CD4-positive, alpha-beta memory T cell (primary cell): Measurements from ENCODE around the gene TASL. TPM values are rescaled to one million over a fixed set of nuclear protein-coding genes. Genes with fewer than 3 reads are reported as not detected.
"Not testable (repeated sequence)": the region's sequence is repeated elsewhere in the genome, so short reads cannot be mapped to it uniquely, and the experiment has no call there.

ENCODE experiments used
- CTCF ChIA-PET: fragments of 350-600 bp; sonication (Branson Sonifier 250); formaldehyde crosslinking; loops from one replicate; lab custom pipeline; 2021; ENCODE audit warnings: inconsistent platforms; ENCODE audit not compliant: partially characterized antibody; lab: Charles Lee
- POLR2A ChIA-PET: fragments of 350-600 bp; sonication (Branson Sonifier 250); formaldehyde crosslinking; loops from one replicate; lab custom pipeline; 2021; ENCODE audit not compliant: partially characterized antibody; lab: Charles Lee
- DNase-seq, 5 donors: peaks; one replicate each; pipeline versions ENCODE4 v3.0.0 to v3.0.0-alpha.2; 2020 to 2022; ENCODE audit warnings: mixed read lengths in 1 of 5
- H3K27ac ChIP-seq: one replicate; pipeline ENCODE4 v1.7.0; 2013; ENCODE audit warnings: low read depth, low read length
- H3K27me3 ChIP-seq: 2 replicates; pipeline ENCODE4 v1.7.0; 2013; ENCODE audit warnings: mild to moderate bottlenecking, low read length, moderate library complexity; ENCODE audit not compliant: insufficient read depth
- H3K36me3 ChIP-seq: 2 replicates; pipeline ENCODE4 v1.7.0; 2013; ENCODE audit warnings: mild to moderate bottlenecking, low read length, moderate library complexity; ENCODE audit not compliant: insufficient read depth
- H3K4me1 ChIP-seq: 2 replicates; pipeline ENCODE4 v1.7.0; 2013; ENCODE audit warnings: mild to moderate bottlenecking, low read length, moderate library complexity; ENCODE audit not compliant: insufficient read depth
- H3K4me3 ChIP-seq, 2 donors: one replicate each; pipeline ENCODE4 v1.7.0; 2013; ENCODE audit warnings: low read length in 2 of 2, mild to moderate bottlenecking in 1 of 2
- H3K9me3 ChIP-seq, 2 donors: one replicate each; pipeline ENCODE4 v1.7.0; 2013; ENCODE audit warnings: low read length in 2 of 2, control low read depth in 1 of 2; ENCODE audit not compliant: control insufficient read depth in 1 of 2
- H3K27ac Mint-ChIP-seq, 7 donors: one replicate each; pipeline ENCODE4 v1.8.0; 2020 to 2021; ENCODE audit warnings: mixed read lengths in 7 of 7, mild to moderate bottlenecking in 6 of 7, inconsistent platforms in 3 of 7, moderate library complexity in 3 of 7
- H3K27me3 Mint-ChIP-seq, 2 donors: one replicate each; pipeline ENCODE4 v1.8.0; 2020 to 2021; ENCODE audit warnings: mixed read lengths in 2 of 2
- H3K36me3 Mint-ChIP-seq, 2 donors: one replicate each; pipeline ENCODE4 v1.8.0; 2020 to 2021; ENCODE audit warnings: mixed read lengths in 2 of 2, inconsistent platforms in 1 of 2, mild to moderate bottlenecking in 1 of 2
- H3K4me1 Mint-ChIP-seq, 4 donors: one replicate each; pipeline ENCODE4 v1.8.0; 2020 to 2021; ENCODE audit warnings: mixed read lengths in 4 of 4, mild to moderate bottlenecking in 1 of 4
- H3K4me3 Mint-ChIP-seq, 8 donors: one replicate each; pipeline ENCODE4 v1.8.0; 2020 to 2021; ENCODE audit warnings: mixed read lengths in 8 of 8, mild to moderate bottlenecking in 7 of 8, moderate library complexity in 6 of 8, inconsistent platforms in 3 of 8
- H3K9me3 Mint-ChIP-seq, 8 donors: one replicate each; pipeline ENCODE4 v1.8.0; 2020 to 2021; ENCODE audit warnings: mixed read lengths in 8 of 8, mild to moderate bottlenecking in 5 of 8, inconsistent platforms in 3 of 8, moderate library complexity in 1 of 8
- intact Hi-C: fragments of 100-400 bp; cut with micrococcal nuclease; formaldehyde crosslinking; loops from one replicate; pipeline ENCODE4 v1.15.1; 2023
- polyA plus RNA-seq, 2 donors: library from polyadenylated mRNA; unstranded; fragments of 300-500 nt; fragmentation: Illumina TruSeq; gene quantifications; one replicate each; pipeline ENCODE4 v1.2.3, GENCODE V29; 2021
- total RNA-seq, 2 experiments: library from RNA; stranded (reverse); gene quantifications; one replicate each; pipeline ENCODE4 v1.2.3, GENCODE V29; 2021

The TASL gene
- total and polyA plus RNA-seq, 4 experiments from 2014 or later = 1.7 to 3.7 (median 2.9) TPM

DNA sequence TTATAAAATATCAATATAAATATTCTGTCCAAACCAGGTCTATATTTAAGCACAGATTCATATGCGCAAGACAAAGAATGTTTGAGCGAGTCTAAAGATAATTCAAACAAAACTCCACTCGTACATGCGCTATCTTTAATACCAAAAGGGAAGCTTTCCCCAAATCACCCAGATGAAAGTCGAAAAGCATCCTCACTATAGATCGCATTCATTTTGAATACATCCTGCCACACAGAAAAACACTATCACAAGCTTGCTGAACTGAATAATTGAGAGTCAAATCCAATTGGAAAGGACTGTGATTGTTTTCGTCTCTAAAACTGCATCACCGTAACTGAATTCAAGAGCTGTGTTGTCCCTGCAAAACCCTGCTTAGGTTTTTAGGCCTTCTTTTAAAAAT is 685 bp downstream of the TASL start:
- no peak for DNase-seq
- Mint-ChIP-seq H3K4me3 (peak overlapping the region; percentile 79 to 93 (median 86)), H3K27me3 (no peaks in the 10 kb centered on the region), H3K36me3 (peaks cover 0 to 5% of the 10 kb centered on the region in 2 donors), H3K27ac (peak overlapping the region; percentile 65 to 91 (median 90)), H3K9me3 (no peaks in the 10 kb centered on the region), H3K4me1 (peaks cover 5 to 22% (median 12%) of the 10 kb centered on the region in 4 donors)
- no peaks in the 10 kb centered on the region for H3K27me3 ChIP-seq
- ChIA-PET POLR2A (interaction anchor here (1.0 kb wide), 1 partner anchor 11 kb away, joined by 3 read pairs; no protein-coding TSS in a partner anchor), CTCF (interaction anchor here (0.8 kb wide), 1 partner anchor 11 kb away, joined by 4 read pairs; no protein-coding TSS in a partner anchor)
- intact Hi-C loops = loop anchor here (2.0 to 5.0 kb wide), 2 partner anchors 75 to 312 kb away; partner anchors contain the start of genes GK and TAB3
- no peaks in the 10 kb centered on the region for H3K36me3 ChIP-seq
- peaks cover 5% of the 10 kb centered on the region for H3K4me1 ChIP-seq
- peak overlapping the region; percentile 53 for H3K27ac ChIP-seq
- H3K9me3 ChIP-seq = no peaks in the 10 kb centered on the region
- H3K4me3 ChIP-seq = peak overlapping the region in 1 of 2 donors; percentile 61

GRCh38 chrX:30573125-30573524 is 4.4 kb downstream of the TASL start:
- no peak overlapping the region for H3K4me3 ChIP-seq
- H3K27ac ChIP-seq = no peak overlapping the region
- H3K4me1 Mint-ChIP-seq = peaks cover 9 to 26% (median 12%) of the 10 kb centered on the region in 4 donors
- H3K9me3 Mint-ChIP-seq = peaks cover 0 to 1% (median 0%) of the 10 kb centered on the region in 8 donors
- DNase-seq = no peak
- H3K4me3 Mint-ChIP-seq = no peak overlapping the region
- ChIA-PET POLR2A (no interaction called here), CTCF (no interaction called here)
- no peaks in the 10 kb centered on the region for H3K27me3 Mint-ChIP-seq
- H3K4me1 ChIP-seq = peaks cover 5% of the 10 kb centered on the region
- intact Hi-C loops = no loop called here
- H3K36me3 ChIP-seq = no peaks in the 10 kb centered on the region
- H3K36me3 Mint-ChIP-seq = peaks cover 0 to 5% of the 10 kb centered on the region in 2 donors
- H3K9me3 ChIP-seq = no peaks in the 10 kb centered on the region
- peak overlapping the region in 1 of 7 donors; percentile 64 for H3K27ac Mint-ChIP-seq
- no peaks in the 10 kb centered on the region for H3K27me3 ChIP-seq

- no peaks in the 10 kb centered on the region for H3K27me3 ChIP-seq
- no peaks in the 10 kb centered on the region for H3K36me3 ChIP-seq
- peaks cover 0 to 1% (median 0%) of the 10 kb centered on the region in 8 donors for H3K9me3 Mint-ChIP-seq
- peaks cover 9 to 27% (median 12%) of the 10 kb centered on the region in 4 donors for H3K4me1 Mint-ChIP-seq
- no peak overlapping the region for H3K27ac ChIP-seq
- no peak overlapping the region for H3K4me3 ChIP-seq
- no peaks in the 10 kb centered on the region for H3K27me3 Mint-ChIP-seq
- no peaks in the 10 kb centered on the region for H3K9me3 ChIP-seq
- CTCF ChIA-PET = interaction anchor here (1.7 to 4.3 kb wide), 3 partner anchors 8 to 259 kb away, joined by 5 to 42 read pairs (median 5); no protein-coding TSS in a partner anchor
- intact Hi-C loops = no loop called here
- H3K4me1 ChIP-seq = peaks cover 5% of the 10 kb centered on the region
- peaks cover 0 to 4% of the 10 kb centered on the region in 2 donors for H3K36me3 Mint-ChIP-seq
- peak overlapping the region in 1 of 8 donors; percentile 12 for H3K4me3 Mint-ChIP-seq
- POLR2A ChIA-PET = no interaction called here
- peak overlapping the region in 1 of 7 donors; percentile 33 for H3K27ac Mint-ChIP-seq
- no peak for DNase-seq
Observed at GRCh38 chrX:30572678-30573077, 4.9 kb downstream of the TASL start.

DNA sequence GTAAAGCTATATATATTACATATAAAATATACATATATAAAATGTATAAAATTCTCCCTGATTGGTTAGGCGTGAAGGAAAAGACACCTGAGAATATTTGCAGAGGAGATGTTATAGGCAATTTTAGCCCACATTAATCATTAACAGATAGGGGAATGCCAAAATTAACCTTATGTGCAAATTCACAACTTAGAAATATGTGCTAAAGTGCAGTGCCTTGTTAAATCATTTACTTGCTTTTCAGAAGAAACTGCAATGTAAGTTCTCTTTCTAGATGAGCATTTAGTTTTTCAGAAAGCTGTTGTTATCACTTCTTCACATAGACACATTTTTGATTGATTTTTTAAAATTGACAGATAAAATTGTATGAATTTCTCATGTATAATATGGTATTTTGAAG is 5.6 kb downstream of the TASL start:
- Histone ChIP-seq H3K9me3 (no peaks in the 10 kb centered on the region), H3K4me1 (peaks cover 5% of the 10 kb centered on the region), H3K36me3 (no peaks in the 10 kb centered on the region), H3K4me3 (no peak overlapping the region), H3K27me3 (no peaks in the 10 kb centered on the region), H3K27ac (no peak overlapping the region)
- intact Hi-C loops = no loop called here
- no peaks in the 10 kb centered on the region for H3K36me3 Mint-ChIP-seq
- H3K27ac Mint-ChIP-seq = no peak overlapping the region
- peaks cover 9 to 20% (median 11%) of the 10 kb centered on the region in 4 donors for H3K4me1 Mint-ChIP-seq
- no peak overlapping the region for H3K4me3 Mint-ChIP-seq
- POLR2A ChIA-PET = no interaction called here
- DNase-seq = no peak
- peaks cover 0 to 1% (median 0%) of the 10 kb centered on the region in 8 donors for H3K9me3 Mint-ChIP-seq
- CTCF ChIA-PET = interaction anchor here (0.7 to 4.3 kb wide), 6 partner anchors 9 to 259 kb away, joined by 3 to 42 read pairs (median 5); no protein-coding TSS in a partner anchor
- H3K27me3 Mint-ChIP-seq = no peaks in the 10 kb centered on the region

- ChIA-PET CTCF (interaction anchor here (0.7 to 4.3 kb wide), 11 partner anchors 10 to 165 kb away, joined by 3 to 42 read pairs (median 5); no protein-coding TSS in a partner anchor), POLR2A (no interaction called here)
- no peak overlapping the region for H3K4me3 Mint-ChIP-seq
- H3K36me3 Mint-ChIP-seq = no peaks in the 10 kb centered on the region
- Histone ChIP-seq H3K4me1 (no peaks in the 10 kb centered on the region), H3K9me3 (no peaks in the 10 kb centered on the region), H3K36me3 (no peaks in the 10 kb centered on the region), H3K4me3 (no peak overlapping the region), H3K27me3 (no peaks in the 10 kb centered on the region), H3K27ac (no peak overlapping the region)
- peaks cover 0 to 1% (median 0%) of the 10 kb centered on the region in 8 donors for H3K9me3 Mint-ChIP-seq
- H3K27me3 Mint-ChIP-seq = no peaks in the 10 kb centered on the region
- no peak overlapping the region for H3K27ac Mint-ChIP-seq
- peaks cover 7 to 15% (median 9%) of the 10 kb centered on the region in 4 donors for H3K4me1 Mint-ChIP-seq
- peak in 4 of 5 donors; percentile 11 to 27 (median 24) for DNase-seq
- intact Hi-C loops = loop anchor here (1.0 kb wide), 2 partner anchors 24 to 143 kb away; no protein-coding TSS in a partner anchor
Observed at GRCh38 chrX:30570505-30570904, 7.1 kb downstream of the TASL start.

DNA sequence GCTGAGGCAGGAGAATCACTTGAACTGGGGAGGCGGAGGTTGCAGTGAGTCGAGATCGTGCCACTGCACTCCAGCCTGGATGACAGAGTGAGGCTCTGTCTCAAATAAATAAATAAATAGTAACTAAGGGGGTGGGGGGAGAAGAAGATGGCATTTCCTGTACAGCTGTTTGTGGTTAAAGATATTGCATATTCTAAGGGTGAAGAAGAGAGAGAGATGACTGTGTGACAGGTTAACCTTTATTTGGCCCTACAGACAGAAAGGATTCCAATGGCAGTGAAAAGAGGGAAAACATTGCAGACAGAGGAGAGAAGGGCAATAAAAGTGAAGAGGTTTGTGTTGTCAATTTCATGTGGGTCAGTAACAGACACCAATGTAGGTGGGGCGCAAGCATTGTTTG is 9.4 kb downstream of the TASL start:
- Mint-ChIP-seq H3K4me3 (no peak overlapping the region), H3K27ac (no peak overlapping the region), H3K36me3 (no peaks in the 10 kb centered on the region), H3K9me3 (peaks cover 0 to 1% (median 0%) of the 10 kb centered on the region in 8 donors), H3K4me1 (peaks cover 0 to 6% (median 4%) of the 10 kb centered on the region in 4 donors), H3K27me3 (no peaks in the 10 kb centered on the region)
- ChIA-PET CTCF (no interaction called here), POLR2A (no interaction called here)
- no peak for DNase-seq
- Histone ChIP-seq H3K27ac (no peak overlapping the region), H3K36me3 (no peaks in the 10 kb centered on the region), H3K9me3 (no peaks in the 10 kb centered on the region), H3K4me1 (no peaks in the 10 kb centered on the region), H3K27me3 (no peaks in the 10 kb centered on the region), H3K4me3 (no peak overlapping the region)
- intact Hi-C loops = no loop called here

- CTCF ChIA-PET, H3K27ac Mint-ChIP-seq, H3K27me3 Mint-ChIP-seq, H3K36me3 Mint-ChIP-seq, H3K4me3 ChIP-seq, H3K4me1 Mint-ChIP-seq, DNase-seq, H3K9me3 Mint-ChIP-seq, H3K27ac ChIP-seq, H3K36me3 ChIP-seq, H3K9me3 ChIP-seq, intact Hi-C loops, H3K4me3 Mint-ChIP-seq, POLR2A ChIA-PET, H3K27me3 ChIP-seq, H3K4me1 ChIP-seq: not testable (repeated sequence)
Observed at GRCh38 chrX:30563070-30563469, 14.5 kb downstream of the TASL start.
